HG02885 (cell line): ENCODE data around the gene CAMKK1.
"Not testable (repeated sequence)": the region's sequence is repeated elsewhere in the genome, so short reads cannot be mapped to it uniquely, and the experiment has no call there.

Experiments used
- ATAC-seq: cut with Tn5 transposase; IDR thresholded peaks from one replicate; pipeline ENCODE4 v1.9.1; 2021; ENCODE audit warnings: mild to moderate bottlenecking; ENCODE audit not compliant: unreplicated experiment, poor library complexity

The CAMKK1 gene

GRCh38 chr17:3880983-3881382, 11.9 kb downstream of the CAMKK1 start:
- no peak for ATAC-seq

GRCh38 chr17:3879591-3880417, 13.0 kb downstream of the CAMKK1 start:
- ATAC-seq = no peak

- ATAC-seq = no peak
These were observed 13.7 kb downstream of the CAMKK1 start for GRCh38 chr17:3879186-3879585.

- ATAC-seq = no peak
These were observed 15.6 kb downstream of the CAMKK1 start for GRCh38 chr17:3877220-3877619.

GRCh38 chr17:3875317-3875716, 17.5 kb downstream of the CAMKK1 start:
- no peak for ATAC-seq

GRCh38 chr17:3873862-3874261, 19.0 kb downstream of the CAMKK1 start:
- ATAC-seq = no peak

- no peak for ATAC-seq
These were observed 22.0 kb downstream of the CAMKK1 start for GRCh38 chr17:3870871-3871306.

- no peak for ATAC-seq
These were observed 25.2 kb downstream of the CAMKK1 start for GRCh38 chr17:3867606-3868005.

GRCh38 chr17:3867106-3867505, 25.7 kb downstream of the CAMKK1 start:
- no peak for ATAC-seq

- ATAC-seq = no peak
These were observed 26.6 kb downstream of the CAMKK1 start for GRCh38 chr17:3866276-3866675.

- ATAC-seq = no peak
These were observed 27.7 kb downstream of the CAMKK1 start for GRCh38 chr17:3865176-3865575.

- no peak for ATAC-seq
These were observed 28.3 kb downstream of the CAMKK1 start for GRCh38 chr17:3864534-3864933.

GRCh38 chr17:3861761-3862681, 30.8 kb downstream of the CAMKK1 start:
- no peak for ATAC-seq

- no peak for ATAC-seq
These were observed 31.7 kb downstream of the CAMKK1 start for GRCh38 chr17:3860939-3861700.

- no peak for ATAC-seq
These were observed 32.9 kb downstream of the CAMKK1 start for GRCh38 chr17:3859940-3860339.

GRCh38 chr17:3857261-3858105, 35.4 kb downstream of the CAMKK1 start:
- no peak for ATAC-seq

GRCh38 chr17:3854204-3854603, 38.6 kb downstream of the CAMKK1 start:
- not testable (repeated sequence) for ATAC-seq

- no peak for ATAC-seq
These were observed 40.3 kb downstream of the CAMKK1 start for GRCh38 chr17:3852561-3852960.

- no peak for ATAC-seq
These were observed 41.3 kb downstream of the CAMKK1 start for GRCh38 chr17:3851461-3852100.
